Prostate gland (tissue), 2 donors: ENCODE results near the gene SPATS2.

ENCODE experiments used
- CTCF ChIP-seq, 4 experiments: fragments of 200-600 bp in 2 of 4; fragments of 450-650 bp in 2 of 4; sonication (generic) in 2 of 4; IDR thresholded peaks; 1 replicate in 3 of 4; 2 replicates in 1 of 4; pipeline ENCODE4 v1.5.1; 2016 to 2019; ENCODE audit warnings: antibody characterized with exemption in 4 of 4, mild to moderate bottlenecking in 2 of 4, moderate library complexity in 2 of 4
- POLR2A ChIP-seq: fragments of 450-650 bp; IDR thresholded peaks from one replicate; pipeline ENCODE4 v1.6.1; 2016; ENCODE audit warnings: antibody characterized with exemption, mild to moderate bottlenecking

- TF ChIP-seq CTCF (IDR thresholded peaks at IDR 0.05) = peak; percentile 71 to 96 (median 79)
- TF ChIP-seq POLR2A = no peak
Measured at GRCh38 chr12:49336645-49337584, 30.3 kb upstream of the SPATS2 start, which contains the start of gene C1QL4.
